ENCODE data around the gene RHBDL1. TPM values are rescaled to one million over a fixed set of nuclear protein-coding genes. Genes with fewer than 3 reads are reported as not detected.

Gene RHBDL1
- total RNA-seq, 2 donors from 2014 or later = 0.67 to 1.3 TPM

DNA sequence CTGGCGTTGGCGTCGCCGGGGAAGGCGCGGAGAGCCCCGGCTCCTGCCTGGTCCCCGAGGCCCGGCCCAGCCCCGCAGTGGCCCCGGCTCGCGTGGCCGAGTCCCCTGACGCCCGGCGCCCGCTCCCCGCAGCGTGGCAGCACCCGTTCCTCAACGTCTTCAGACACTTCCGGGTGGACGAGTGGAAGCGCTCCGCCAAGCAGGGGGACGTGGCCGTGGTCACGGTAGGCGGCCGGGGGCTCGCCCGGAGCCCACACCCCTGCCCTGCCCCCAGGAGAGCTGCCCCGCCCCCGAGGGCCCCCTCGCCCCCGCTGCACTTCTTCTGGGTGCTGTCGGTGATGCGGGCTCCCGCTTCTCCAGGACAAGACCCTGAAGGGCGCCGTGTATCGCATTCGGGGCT lies 25.8 kb upstream of the RHBDL1 start:
- H3K4me1 ChIP-seq = peaks cover 0 to 56% of the 10 kb centered on the region in 2 donors
- peak overlapping the region; percentile 88 to 92 for H3K27ac ChIP-seq
- no peaks in the 10 kb centered on the region for H3K9me3 ChIP-seq
- TF ChIP-seq, protein P1, sequence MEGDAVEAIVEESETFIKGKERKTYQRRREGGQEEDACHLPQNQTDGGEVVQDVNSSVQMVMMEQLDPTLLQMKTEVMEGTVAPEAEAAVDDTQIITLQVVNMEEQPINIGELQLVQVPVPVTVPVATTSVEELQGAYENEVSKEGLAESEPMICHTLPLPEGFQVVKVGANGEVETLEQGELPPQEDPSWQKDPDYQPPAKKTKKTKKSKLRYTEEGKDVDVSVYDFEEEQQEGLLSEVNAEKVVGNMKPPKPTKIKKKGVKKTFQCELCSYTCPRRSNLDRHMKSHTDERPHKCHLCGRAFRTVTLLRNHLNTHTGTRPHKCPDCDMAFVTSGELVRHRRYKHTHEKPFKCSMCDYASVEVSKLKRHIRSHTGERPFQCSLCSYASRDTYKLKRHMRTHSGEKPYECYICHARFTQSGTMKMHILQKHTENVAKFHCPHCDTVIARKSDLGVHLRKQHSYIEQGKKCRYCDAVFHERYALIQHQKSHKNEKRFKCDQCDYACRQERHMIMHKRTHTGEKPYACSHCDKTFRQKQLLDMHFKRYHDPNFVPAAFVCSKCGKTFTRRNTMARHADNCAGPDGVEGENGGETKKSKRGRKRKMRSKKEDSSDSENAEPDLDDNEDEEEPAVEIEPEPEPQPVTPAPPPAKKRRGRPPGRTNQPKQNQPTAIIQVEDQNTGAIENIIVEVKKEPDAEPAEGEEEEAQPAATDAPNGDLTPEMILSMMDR (IDR thresholded peaks at IDR 0.05) = no peak
- DNase-seq (ENCODE audit: low spot score) = no peak
- no peaks in the 10 kb centered on the region for H3K27me3 ChIP-seq
- no peaks in the 10 kb centered on the region for H3K36me3 ChIP-seq
- H3K4me3 ChIP-seq = peak overlapping the region; percentile 68 to 88

DNA sequence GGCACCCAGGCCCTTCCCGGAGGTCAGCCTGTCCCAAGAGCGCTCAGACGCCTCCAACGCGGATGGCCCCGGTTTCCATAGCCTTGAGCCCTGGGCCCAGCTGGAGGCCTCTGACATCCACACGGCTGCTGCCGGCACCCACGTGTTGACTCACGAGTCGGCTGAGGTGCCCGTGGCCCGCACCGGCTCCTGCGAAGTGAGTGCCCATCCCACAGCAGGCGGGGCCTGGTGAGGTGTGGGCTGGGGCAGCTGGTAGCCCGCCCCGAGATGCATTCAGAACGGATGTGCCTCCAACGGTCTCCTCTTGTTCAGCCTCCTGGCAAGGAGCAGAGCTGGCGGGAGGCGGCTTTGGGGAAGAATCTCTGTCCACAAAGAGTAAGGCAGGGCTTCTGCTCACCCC lies 23.6 kb upstream of the RHBDL1 start:
- H3K36me3 ChIP-seq = no peaks in the 10 kb centered on the region
- TF ChIP-seq, protein P1 (IDR thresholded peaks at IDR 0.05) = no peak
- DNase-seq (ENCODE audit: low spot score) = no peak

GRCh38 chr16:652454-653305 lies 22.8 kb upstream of the RHBDL1 start:
- no peak overlapping the region for H3K4me3 ChIP-seq
- no peak overlapping the region for H3K27ac ChIP-seq
- peaks cover 0 to 26% of the 10 kb centered on the region in 2 donors for H3K4me1 ChIP-seq
- DNase-seq (ENCODE audit: low spot score) = no peak
- H3K27me3 ChIP-seq = no peaks in the 10 kb centered on the region
- no peaks in the 10 kb centered on the region for H3K9me3 ChIP-seq
- TF ChIP-seq, protein P1 (IDR thresholded peaks at IDR 0.05) = no peak
- H3K36me3 ChIP-seq = no peaks in the 10 kb centered on the region

More for the DNA sequence above, 23.6 kb upstream of the RHBDL1 start:
- H3K4me3 ChIP-seq = no peak overlapping the region
- H3K27me3 ChIP-seq = no peaks in the 10 kb centered on the region
- H3K4me1 ChIP-seq = peaks cover 0 to 34% of the 10 kb centered on the region in 2 donors
- H3K9me3 ChIP-seq = no peaks in the 10 kb centered on the region
- H3K27ac ChIP-seq = no peak overlapping the region

DNA sequence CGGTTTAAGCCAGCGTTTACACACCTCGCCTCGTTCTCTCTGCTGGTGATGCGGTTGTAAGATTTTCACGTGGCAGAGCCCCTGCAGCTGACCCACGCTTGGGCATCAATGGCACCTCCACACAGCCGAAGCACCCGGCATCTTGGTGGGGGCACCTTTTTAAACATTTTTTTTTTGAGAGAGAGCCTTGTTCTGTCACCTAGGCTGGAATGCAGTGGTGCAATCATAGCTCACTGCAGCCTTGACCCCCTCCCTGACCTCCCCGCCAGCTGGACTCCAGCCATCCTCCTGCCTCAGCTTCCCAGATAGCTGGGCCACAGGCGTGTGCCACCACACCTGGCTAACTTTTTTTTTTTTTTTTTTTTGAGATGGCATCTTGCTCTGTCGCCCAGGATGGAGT lies 21.4 kb upstream of the RHBDL1 start:
- no peak overlapping the region for H3K27ac ChIP-seq
- TF ChIP-seq, protein P1 (IDR thresholded peaks at IDR 0.05) = no peak
- no peak overlapping the region for H3K4me3 ChIP-seq
- no peak for DNase-seq (ENCODE audit: low spot score)
- H3K4me1 ChIP-seq = peaks cover 0 to 13% of the 10 kb centered on the region in 2 donors
- no peaks in the 10 kb centered on the region for H3K36me3 ChIP-seq
- no peaks in the 10 kb centered on the region for H3K9me3 ChIP-seq
- no peaks in the 10 kb centered on the region for H3K27me3 ChIP-seq

GRCh38 chr16:657487-657886 lies 18.0 kb upstream of the RHBDL1 start:
- H3K27me3 ChIP-seq = no peaks in the 10 kb centered on the region
- no peak overlapping the region for H3K4me3 ChIP-seq
- H3K4me1 ChIP-seq = peaks cover 0 to 14% of the 10 kb centered on the region in 2 donors
- DNase-seq (ENCODE audit: low spot score) = no peak
- TF ChIP-seq, protein P1 (IDR thresholded peaks at IDR 0.05) = no peak
- no peak overlapping the region for H3K27ac ChIP-seq
- H3K9me3 ChIP-seq = no peaks in the 10 kb centered on the region
- H3K36me3 ChIP-seq = no peaks in the 10 kb centered on the region

Data from right atrium auricular region (tissue), 2 donors.